Trophoblast cell (in vitro differentiated cells and primary cell): Measurements from ENCODE around the gene JMJD6.

Experiments used
- DNase-seq, 2 donors: peaks; one replicate each; pipeline ENCODE4 v3.0.0-alpha.2; 2016
- H2AFZ ChIP-seq: 2 replicates; pipeline ENCODE4 v1.6.1; 2013; ENCODE audit warnings: low read length, moderate library complexity, mild to moderate bottlenecking; ENCODE audit not compliant: insufficient read depth, poor library complexity
- H2AK5ac ChIP-seq: 2 replicates; pipeline ENCODE4 v1.6.1; 2013; ENCODE audit warnings: mild to moderate bottlenecking, low read length
- H2BK120ac ChIP-seq: 2 replicates; pipeline ENCODE4 v1.6.1; 2013; ENCODE audit warnings: low read length, mild to moderate bottlenecking, moderate library complexity; ENCODE audit not compliant: insufficient read depth, poor library complexity
- H2BK12ac ChIP-seq: 2 replicates; pipeline ENCODE4 v1.6.1; 2013; ENCODE audit warnings: mild to moderate bottlenecking, low read length, moderate library complexity
- H2BK5ac ChIP-seq: 2 replicates; pipeline ENCODE4 v1.6.1; 2013; ENCODE audit warnings: low read length, low read depth, moderate library complexity, mild to moderate bottlenecking; ENCODE audit not compliant: poor library complexity
- H3K14ac ChIP-seq: 2 replicates; pipeline ENCODE4 v1.6.1; 2013; ENCODE audit warnings: mild to moderate bottlenecking, low read length
- H3K18ac ChIP-seq: 2 replicates; pipeline ENCODE4 v1.6.1; 2013; ENCODE audit warnings: mild to moderate bottlenecking, low read length
- H3K23ac ChIP-seq: 2 replicates; pipeline ENCODE4 v1.6.1; 2013; ENCODE audit warnings: low read length
- H3K27ac ChIP-seq: 2 replicates; pipeline ENCODE4 v1.5.1; 2013; ENCODE audit warnings: low read depth, mild to moderate bottlenecking, inconsistent platforms, low read length, moderate library complexity
- H3K27me3 ChIP-seq: 2 replicates; pipeline ENCODE4 v1.6.1; 2013; ENCODE audit warnings: inconsistent platforms, mild to moderate bottlenecking, low read length, moderate library complexity; ENCODE audit not compliant: insufficient read depth
- H3K36me3 ChIP-seq, 2 experiments: 1 replicate in 1 of 2; 2 replicates in 1 of 2; pipeline ENCODE4 v1.6.1; 2013; ENCODE audit warnings: low read length in 2 of 2, mild to moderate bottlenecking in 2 of 2, moderate library complexity in 1 of 2; ENCODE audit not compliant: insufficient read depth in 2 of 2, control insufficient read depth in 1 of 2
- H3K4ac ChIP-seq: 2 replicates; pipeline ENCODE4 v1.6.1; 2013; ENCODE audit warnings: low read depth, mild to moderate bottlenecking, low read length, moderate library complexity
- H3K4me1 ChIP-seq, 2 experiments: 1 replicate in 1 of 2; 2 replicates in 1 of 2; pipeline ENCODE4 v1.6.1; 2013; ENCODE audit warnings: low read length in 2 of 2, mild to moderate bottlenecking in 2 of 2, moderate library complexity in 1 of 2; ENCODE audit not compliant: insufficient read depth in 2 of 2, control insufficient read depth in 1 of 2
- H3K4me2 ChIP-seq: 2 replicates; pipeline ENCODE4 v1.6.1; 2013; ENCODE audit warnings: inconsistent platforms, mild to moderate bottlenecking, low read length, moderate library complexity
- H3K4me3 ChIP-seq: 2 replicates; pipeline ENCODE4 v1.5.1; 2013; ENCODE audit warnings: mild to moderate bottlenecking, low read depth, low read length, inconsistent platforms
- H3K79me1 ChIP-seq: one replicate; pipeline ENCODE4 v1.6.1; 2013; ENCODE audit warnings: low read length
- H3K79me2 ChIP-seq: 2 replicates; pipeline ENCODE4 v1.6.1; 2013; ENCODE audit warnings: low read length, mild to moderate bottlenecking; ENCODE audit not compliant: control insufficient read depth, insufficient read depth, poor library complexity
- H3K9ac ChIP-seq: 2 replicates; pipeline ENCODE4 v1.6.1; 2013; ENCODE audit warnings: mild to moderate bottlenecking, low read length
- H3K9me3 ChIP-seq: 2 replicates; pipeline ENCODE4 v1.6.1; 2013; ENCODE audit warnings: low read depth, mild to moderate bottlenecking, control low read depth, inconsistent platforms, low read length; ENCODE audit not compliant: insufficient read depth
- H4K12ac ChIP-seq: 2 replicates; pipeline ENCODE4 v1.6.1; 2013; ENCODE audit warnings: low read depth, mild to moderate bottlenecking, low read length, moderate library complexity
- H4K8ac ChIP-seq: 2 replicates; pipeline ENCODE4 v1.6.1; 2013; ENCODE audit warnings: low read depth, mild to moderate bottlenecking, low read length, moderate library complexity
- H4K91ac ChIP-seq: one replicate; pipeline ENCODE4 v1.6.1; 2013; ENCODE audit warnings: low read depth, mild to moderate bottlenecking, low read length, moderate library complexity
- WGBS: extraction: QIAGEN DNeasy Blood & Tissue Kit; methylation state at CpG from one replicate; pipeline ENCODE4 v1.1.7; 2013; ENCODE audit warnings: missing lambda C conversion rate; ENCODE audit not compliant: insufficient read length, insufficient coverage; ENCODE audit errors: extremely low coverage; 5-methylcytosine and 5-hydroxymethylcytosine counted together

Gene JMJD6

GRCh38 chr17:76722279-76722678 lies 4.1 kb downstream of the JMJD6 start:
- WGBS, result no CpG with 5 or more reads among the region's 8 CpGs
- Histone ChIP-seq H3K9ac (no peak overlapping the region), H3K14ac (no peak overlapping the region), H4K12ac (no peak overlapping the region), H3K27me3 (no peaks in the 10 kb centered on the region), H3K36me3 (peaks cover 47 to 59% of the 10 kb centered on the region in 2 experiments), H3K79me1 (peaks cover 11% of the 10 kb centered on the region), H3K9me3 (no peaks in the 10 kb centered on the region), H2BK5ac (no peak overlapping the region), H3K27ac (no peak overlapping the region), H3K4ac (no peak overlapping the region), H4K8ac (no peak overlapping the region), H3K79me2 (peaks cover 6% of the 10 kb centered on the region), H2AK5ac (no peak overlapping the region), H2BK12ac (no peak overlapping the region), H2BK120ac (no peak overlapping the region), H3K18ac (no peak overlapping the region), H2AFZ (no peak overlapping the region), H3K23ac (no peak overlapping the region), H3K4me3 (no peak overlapping the region), H3K4me1 (no peaks in the 10 kb centered on the region), H4K91ac (no peak overlapping the region), H3K4me2 (no peak overlapping the region)
- no peak for DNase-seq

GRCh38 chr17:76721463-76721862 lies 4.9 kb downstream of the JMJD6 start:
- Histone ChIP-seq H3K4me3 (no peak overlapping the region), H3K4me1 (no peaks in the 10 kb centered on the region), H4K8ac (no peak overlapping the region), H2AFZ (no peak overlapping the region), H2BK5ac (no peak overlapping the region), H3K9ac (no peak overlapping the region), H2BK120ac (no peak overlapping the region), H2AK5ac (no peak overlapping the region), H3K9me3 (no peaks in the 10 kb centered on the region), H2BK12ac (no peak overlapping the region), H3K79me1 (peaks cover 6% of the 10 kb centered on the region), H3K23ac (no peak overlapping the region), H3K36me3 (peaks cover 53 to 66% of the 10 kb centered on the region in 2 experiments), H3K27me3 (no peaks in the 10 kb centered on the region), H3K79me2 (peaks cover 4% of the 10 kb centered on the region), H3K4ac (no peak overlapping the region), H3K14ac (no peak overlapping the region), H4K12ac (no peak overlapping the region), H3K4me2 (no peak overlapping the region), H3K27ac (no peak overlapping the region), H3K18ac (no peak overlapping the region), H4K91ac (no peak overlapping the region)
- WGBS, result no CpG with 5 or more reads among the region's 10 CpGs
- no peak for DNase-seq

- Histone ChIP-seq H2BK5ac (no peak overlapping the region), H4K12ac (no peak overlapping the region), H3K4me2 (no peak overlapping the region), H2AK5ac (no peak overlapping the region), H3K4ac (no peak overlapping the region), H3K27me3 (no peaks in the 10 kb centered on the region), H3K14ac (no peak overlapping the region), H3K79me1 (peaks cover 1% of the 10 kb centered on the region), H2BK120ac (no peak overlapping the region), H3K36me3 (peaks cover 57 to 71% of the 10 kb centered on the region in 2 experiments), H3K79me2 (peaks cover 2% of the 10 kb centered on the region), H3K9me3 (no peaks in the 10 kb centered on the region), H4K91ac (no peak overlapping the region), H3K4me3 (no peak overlapping the region), H3K18ac (no peak overlapping the region), H3K9ac (no peak overlapping the region), H3K23ac (no peak overlapping the region), H3K4me1 (no peaks in the 10 kb centered on the region), H3K27ac (no peak overlapping the region), H2AFZ (no peak overlapping the region), H2BK12ac (no peak overlapping the region), H4K8ac (no peak overlapping the region)
- no CpG with 5 or more reads among the region's 9 CpGs for WGBS
- no peak for DNase-seq
Measured at GRCh38 chr17:76720941-76721340, 5.5 kb downstream of the JMJD6 start.

GRCh38 chr17:76720211-76720610 lies 6.2 kb downstream of the JMJD6 start:
- H3K23ac ChIP-seq, result no peak overlapping the region
- no peak overlapping the region for H2BK12ac ChIP-seq
- DNase-seq, result no peak
- no peaks in the 10 kb centered on the region for H3K79me2 ChIP-seq
- H2AFZ ChIP-seq, result no peak overlapping the region
- H2BK5ac ChIP-seq, result no peak overlapping the region
- H3K9ac ChIP-seq, result no peak overlapping the region
- H3K14ac ChIP-seq, result no peak overlapping the region
- no peak overlapping the region for H3K18ac ChIP-seq
- H3K9me3 ChIP-seq, result no peaks in the 10 kb centered on the region
- H4K91ac ChIP-seq, result no peak overlapping the region
- H3K79me1 ChIP-seq, result no peaks in the 10 kb centered on the region
- H2AK5ac ChIP-seq, result no peak overlapping the region
- no peak overlapping the region for H3K4me3 ChIP-seq
- no peak overlapping the region for H4K12ac ChIP-seq
- peaks cover 58 to 78% of the 10 kb centered on the region in 2 experiments for H3K36me3 ChIP-seq
- H3K4ac ChIP-seq, result no peak overlapping the region
- H3K4me2 ChIP-seq, result no peak overlapping the region
- WGBS, result no CpG with 5 or more reads among the region's 9 CpGs
- H3K4me1 ChIP-seq, result no peaks in the 10 kb centered on the region
- no peaks in the 10 kb centered on the region for H3K27me3 ChIP-seq
- no peak overlapping the region for H4K8ac ChIP-seq
- H2BK120ac ChIP-seq, result no peak overlapping the region
- H3K27ac ChIP-seq, result no peak overlapping the region
